Ishikawa (cell line): ENCODE measurements around the gene FAM25G.

Experiments used
- CEBPB ChIP-seq: IDR thresholded peaks from 2 replicates; pipeline ENCODE4 v1.6.1; 2012
- EGR1 ChIP-seq: IDR thresholded peaks from 2 replicates; pipeline ENCODE4 v1.6.1; 2012
- EP300 ChIP-seq: IDR thresholded peaks from 2 replicates; pipeline ENCODE4 v1.6.1; 2012; ENCODE audit warnings: borderline replicate concordance
- FOXM1 ChIP-seq: IDR thresholded peaks from 2 replicates; pipeline ENCODE4 v1.6.1; 2012; ENCODE audit warnings: low read depth, borderline replicate concordance
- NFIC ChIP-seq: IDR thresholded peaks from 2 replicates; pipeline ENCODE4 v1.6.1; 2012
- RAD21 ChIP-seq: IDR thresholded peaks from 2 replicates; pipeline ENCODE4 v1.6.1; 2012; ENCODE audit warnings: low read depth
- TAF1 ChIP-seq: IDR thresholded peaks from 2 replicates; pipeline ENCODE4 v1.6.1; 2012; ENCODE audit warnings: low read depth, mild to moderate bottlenecking
- TCF12 ChIP-seq: IDR thresholded peaks from 2 replicates; pipeline ENCODE4 v1.6.1; 2012; ENCODE audit warnings: low read depth
- YY1 ChIP-seq: IDR thresholded peaks from 2 replicates; pipeline ENCODE4 v1.6.1; 2012; ENCODE audit warnings: low read depth
- ZBTB7A ChIP-seq: IDR thresholded peaks from 2 replicates; pipeline ENCODE4 v1.6.1; 2012; ENCODE audit warnings: low read depth
- TF ChIP-seq, protein P1 (sequence below): IDR thresholded peaks from 2 replicates; pipeline ENCODE4 v1.6.1; 2012
- TF ChIP-seq, protein P2 (sequence below): IDR thresholded peaks from 2 replicates; pipeline ENCODE4 v1.6.1; 2012; ENCODE audit warnings: low read depth, mild to moderate bottlenecking

- TF ChIP-seq EP300 (no peak), EGR1 (no peak), NFIC (no peak), CEBPB (no peak), TAF1 (no peak), RAD21 (no peak), FOXM1 (no peak), YY1 (no peak), TCF12 (no peak), ZBTB7A (no peak)
- TF ChIP-seq, protein P1, sequence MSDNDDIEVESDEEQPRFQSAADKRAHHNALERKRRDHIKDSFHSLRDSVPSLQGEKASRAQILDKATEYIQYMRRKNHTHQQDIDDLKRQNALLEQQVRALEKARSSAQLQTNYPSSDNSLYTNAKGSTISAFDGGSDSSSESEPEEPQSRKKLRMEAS = no peak
- TF ChIP-seq, protein P2, sequence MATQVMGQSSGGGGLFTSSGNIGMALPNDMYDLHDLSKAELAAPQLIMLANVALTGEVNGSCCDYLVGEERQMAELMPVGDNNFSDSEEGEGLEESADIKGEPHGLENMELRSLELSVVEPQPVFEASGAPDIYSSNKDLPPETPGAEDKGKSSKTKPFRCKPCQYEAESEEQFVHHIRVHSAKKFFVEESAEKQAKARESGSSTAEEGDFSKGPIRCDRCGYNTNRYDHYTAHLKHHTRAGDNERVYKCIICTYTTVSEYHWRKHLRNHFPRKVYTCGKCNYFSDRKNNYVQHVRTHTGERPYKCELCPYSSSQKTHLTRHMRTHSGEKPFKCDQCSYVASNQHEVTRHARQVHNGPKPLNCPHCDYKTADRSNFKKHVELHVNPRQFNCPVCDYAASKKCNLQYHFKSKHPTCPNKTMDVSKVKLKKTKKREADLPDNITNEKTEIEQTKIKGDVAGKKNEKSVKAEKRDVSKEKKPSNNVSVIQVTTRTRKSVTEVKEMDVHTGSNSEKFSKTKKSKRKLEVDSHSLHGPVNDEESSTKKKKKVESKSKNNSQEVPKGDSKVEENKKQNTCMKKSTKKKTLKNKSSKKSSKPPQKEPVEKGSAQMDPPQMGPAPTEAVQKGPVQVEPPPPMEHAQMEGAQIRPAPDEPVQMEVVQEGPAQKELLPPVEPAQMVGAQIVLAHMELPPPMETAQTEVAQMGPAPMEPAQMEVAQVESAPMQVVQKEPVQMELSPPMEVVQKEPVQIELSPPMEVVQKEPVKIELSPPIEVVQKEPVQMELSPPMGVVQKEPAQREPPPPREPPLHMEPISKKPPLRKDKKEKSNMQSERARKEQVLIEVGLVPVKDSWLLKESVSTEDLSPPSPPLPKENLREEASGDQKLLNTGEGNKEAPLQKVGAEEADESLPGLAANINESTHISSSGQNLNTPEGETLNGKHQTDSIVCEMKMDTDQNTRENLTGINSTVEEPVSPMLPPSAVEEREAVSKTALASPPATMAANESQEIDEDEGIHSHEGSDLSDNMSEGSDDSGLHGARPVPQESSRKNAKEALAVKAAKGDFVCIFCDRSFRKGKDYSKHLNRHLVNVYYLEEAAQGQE = no peak
Measured at GRCh38 chr10:47447209-47447608, 44.3 kb downstream of the FAM25G start.
